NB4 (cell line): ENCODE measurements around the gene SLC25A6.
A peak's percentile ranks its signal among the peaks of the same experiment; 100 is the strongest.

Source experiments
- DNase-seq: peaks from one replicate; pipeline ENCODE4 v3.0.0; 2010; ENCODE audit warnings: low read depth
- H3K4me3 ChIP-seq: one replicate; pipeline ENCODE4 v1.5.1; 2011; ENCODE audit warnings: mild to moderate bottlenecking, low read depth, low read length, moderate library complexity
- MYC ChIP-seq: IDR thresholded peaks from 2 replicates; pipeline ENCODE4 v1.6.1; 2011; ENCODE audit warnings: low read depth, low read length
- POLR2A ChIP-seq: IDR thresholded peaks from 2 replicates; pipeline ENCODE4 v1.6.1; 2011; ENCODE audit warnings: mild to moderate bottlenecking; ENCODE audit not compliant: insufficient read length; ENCODE audit errors: extremely low read depth
- TF ChIP-seq, protein P1 (sequence below): IDR thresholded peaks from one replicate; pipeline ENCODE4 v1.5.1; 2012; ENCODE audit warnings: low read depth, low read length
- TF ChIP-seq, protein P2 (sequence below): IDR thresholded peaks from 2 replicates; pipeline ENCODE4 v1.6.1; 2011; ENCODE audit warnings: low read depth, low read length

The SLC25A6 gene

DNA sequence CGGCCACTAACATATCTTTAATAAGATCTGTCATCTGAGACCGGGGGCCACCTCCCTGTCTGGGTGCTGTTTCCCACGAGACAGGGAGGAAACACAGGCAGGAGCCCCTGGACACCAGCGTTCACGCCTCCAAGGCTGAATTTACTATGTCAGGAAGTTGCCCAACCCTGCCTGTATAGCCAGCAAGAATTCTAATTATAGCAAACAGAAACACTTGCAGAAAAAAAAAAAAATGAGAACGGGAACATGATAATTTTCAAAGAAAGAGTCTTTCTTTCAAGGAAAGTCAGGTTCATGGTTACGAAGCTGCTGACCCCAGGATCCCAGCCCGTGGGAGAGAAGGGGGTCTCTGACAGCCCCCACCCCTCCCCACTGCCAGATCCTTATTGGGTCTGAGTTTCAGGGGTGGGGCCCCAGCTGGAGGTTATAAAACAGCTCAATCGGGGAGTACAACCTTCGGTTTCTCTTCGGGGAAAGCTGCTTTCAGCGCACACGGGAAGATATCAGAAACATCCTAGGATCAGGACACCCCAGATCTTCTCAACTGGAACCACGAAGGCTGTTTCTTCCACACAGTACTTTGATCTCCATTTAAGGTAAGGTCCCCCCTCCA is 55.5 kb downstream of the SLC25A6 start, which contains the start of gene IL3RA:
Gene IL3RA, plus strand, starts transcription at position 455 of the 613 bp plus-strand sequence. CDS start 4,981 bp downstream, outside the sequence.
- DNase-seq: peak; percentile 92
- peak; percentile 21 for TF ChIP-seq POLR2A
- TF ChIP-seq, protein P1, sequence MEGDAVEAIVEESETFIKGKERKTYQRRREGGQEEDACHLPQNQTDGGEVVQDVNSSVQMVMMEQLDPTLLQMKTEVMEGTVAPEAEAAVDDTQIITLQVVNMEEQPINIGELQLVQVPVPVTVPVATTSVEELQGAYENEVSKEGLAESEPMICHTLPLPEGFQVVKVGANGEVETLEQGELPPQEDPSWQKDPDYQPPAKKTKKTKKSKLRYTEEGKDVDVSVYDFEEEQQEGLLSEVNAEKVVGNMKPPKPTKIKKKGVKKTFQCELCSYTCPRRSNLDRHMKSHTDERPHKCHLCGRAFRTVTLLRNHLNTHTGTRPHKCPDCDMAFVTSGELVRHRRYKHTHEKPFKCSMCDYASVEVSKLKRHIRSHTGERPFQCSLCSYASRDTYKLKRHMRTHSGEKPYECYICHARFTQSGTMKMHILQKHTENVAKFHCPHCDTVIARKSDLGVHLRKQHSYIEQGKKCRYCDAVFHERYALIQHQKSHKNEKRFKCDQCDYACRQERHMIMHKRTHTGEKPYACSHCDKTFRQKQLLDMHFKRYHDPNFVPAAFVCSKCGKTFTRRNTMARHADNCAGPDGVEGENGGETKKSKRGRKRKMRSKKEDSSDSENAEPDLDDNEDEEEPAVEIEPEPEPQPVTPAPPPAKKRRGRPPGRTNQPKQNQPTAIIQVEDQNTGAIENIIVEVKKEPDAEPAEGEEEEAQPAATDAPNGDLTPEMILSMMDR: no peak
- TF ChIP-seq, protein P2, sequence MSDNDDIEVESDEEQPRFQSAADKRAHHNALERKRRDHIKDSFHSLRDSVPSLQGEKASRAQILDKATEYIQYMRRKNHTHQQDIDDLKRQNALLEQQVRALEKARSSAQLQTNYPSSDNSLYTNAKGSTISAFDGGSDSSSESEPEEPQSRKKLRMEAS: no peak; the same call in 1 of the 2 replicates
- TF ChIP-seq MYC: no peak
- peak within 1 kb of the TSS; percentile 72 for H3K4me3 ChIP-seq
